ENCODE measurements around the gene RIC3.
"Not testable (repeated sequence)": the region's sequence is repeated elsewhere in the genome, so short reads cannot be mapped to it uniquely, and the experiment has no call there.

DNA sequence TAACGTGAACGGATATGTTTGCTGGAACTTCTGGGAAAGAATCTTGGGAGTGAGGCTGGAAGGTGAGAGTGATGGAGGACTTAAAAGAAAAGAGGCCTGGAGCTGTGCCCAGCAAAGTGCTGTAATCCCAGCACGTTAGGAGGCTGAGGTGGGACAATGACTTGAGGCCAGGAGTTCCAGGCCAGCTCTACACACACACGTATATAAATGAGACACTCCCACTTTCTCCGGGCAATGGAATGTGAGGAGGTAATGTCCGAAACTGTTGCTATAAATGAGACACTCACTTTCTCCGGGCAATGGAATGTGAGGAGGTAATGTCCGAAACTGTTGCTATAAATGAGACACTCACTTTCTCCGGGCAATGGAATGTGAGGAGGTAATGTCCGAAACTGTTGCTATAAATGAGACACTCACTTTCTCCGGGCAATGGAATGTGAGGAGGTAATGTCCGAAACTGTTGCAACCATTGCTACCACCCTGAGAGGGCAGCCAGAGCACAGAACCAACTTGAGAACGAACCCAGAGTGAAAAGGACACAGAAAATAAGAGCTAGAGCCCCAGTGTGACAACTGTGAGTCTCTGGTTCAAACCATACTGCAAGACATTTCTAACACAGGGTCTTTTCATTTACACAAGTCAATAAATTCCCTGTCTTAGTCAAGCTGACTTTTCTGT lies 7.1 kb downstream of the RIC3 start:
- TF ChIP-seq, protein P1, sequence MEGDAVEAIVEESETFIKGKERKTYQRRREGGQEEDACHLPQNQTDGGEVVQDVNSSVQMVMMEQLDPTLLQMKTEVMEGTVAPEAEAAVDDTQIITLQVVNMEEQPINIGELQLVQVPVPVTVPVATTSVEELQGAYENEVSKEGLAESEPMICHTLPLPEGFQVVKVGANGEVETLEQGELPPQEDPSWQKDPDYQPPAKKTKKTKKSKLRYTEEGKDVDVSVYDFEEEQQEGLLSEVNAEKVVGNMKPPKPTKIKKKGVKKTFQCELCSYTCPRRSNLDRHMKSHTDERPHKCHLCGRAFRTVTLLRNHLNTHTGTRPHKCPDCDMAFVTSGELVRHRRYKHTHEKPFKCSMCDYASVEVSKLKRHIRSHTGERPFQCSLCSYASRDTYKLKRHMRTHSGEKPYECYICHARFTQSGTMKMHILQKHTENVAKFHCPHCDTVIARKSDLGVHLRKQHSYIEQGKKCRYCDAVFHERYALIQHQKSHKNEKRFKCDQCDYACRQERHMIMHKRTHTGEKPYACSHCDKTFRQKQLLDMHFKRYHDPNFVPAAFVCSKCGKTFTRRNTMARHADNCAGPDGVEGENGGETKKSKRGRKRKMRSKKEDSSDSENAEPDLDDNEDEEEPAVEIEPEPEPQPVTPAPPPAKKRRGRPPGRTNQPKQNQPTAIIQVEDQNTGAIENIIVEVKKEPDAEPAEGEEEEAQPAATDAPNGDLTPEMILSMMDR (IDR thresholded peaks at IDR 0.05; ENCODE audit: borderline replicate concordance, extremely low read depth, low read length, poor library complexity, severe bottlenecking), result not testable (repeated sequence)
- TF ChIP-seq EZH2 (IDR thresholded peaks at IDR 0.05; ENCODE audit: borderline replicate concordance, low read depth, low read length, severe bottlenecking), result not testable (repeated sequence)

All from DND-41 (cell line).